Panc1 (cell line): Measurements from ENCODE around the gene GPR52.

Experiments used
- POLR2AphosphoS5 ChIP-seq: IDR thresholded peaks from 2 replicates; pipeline ENCODE4 v1.6.1; 2012; ENCODE audit warnings: mild to moderate bottlenecking, low read depth, low read length, moderate library complexity
- TCF7L2 ChIP-seq: IDR thresholded peaks from 2 replicates; pipeline ENCODE4 v1.6.1; 2011; ENCODE audit warnings: mild to moderate bottlenecking, low read depth, low read length, inconsistent platforms
- TF ChIP-seq, protein P1 (sequence below): fragments of 450-650 bp; IDR thresholded peaks from 2 replicates; pipeline ENCODE4 v1.5.1; 2017; ENCODE audit warnings: mild to moderate bottlenecking
- TF ChIP-seq, protein P2 (sequence below), 2 experiments: IDR thresholded peaks; 2 replicates each; pipeline ENCODE4 v1.6.1; 2011 to 2012; ENCODE audit warnings: low read depth in 2 of 2, control low read depth in 1 of 2, low read length in 1 of 2, mild to moderate bottlenecking in 1 of 2, moderate library complexity in 1 of 2; ENCODE audit not compliant: insufficient read depth in 1 of 2

- TF ChIP-seq, protein P1, sequence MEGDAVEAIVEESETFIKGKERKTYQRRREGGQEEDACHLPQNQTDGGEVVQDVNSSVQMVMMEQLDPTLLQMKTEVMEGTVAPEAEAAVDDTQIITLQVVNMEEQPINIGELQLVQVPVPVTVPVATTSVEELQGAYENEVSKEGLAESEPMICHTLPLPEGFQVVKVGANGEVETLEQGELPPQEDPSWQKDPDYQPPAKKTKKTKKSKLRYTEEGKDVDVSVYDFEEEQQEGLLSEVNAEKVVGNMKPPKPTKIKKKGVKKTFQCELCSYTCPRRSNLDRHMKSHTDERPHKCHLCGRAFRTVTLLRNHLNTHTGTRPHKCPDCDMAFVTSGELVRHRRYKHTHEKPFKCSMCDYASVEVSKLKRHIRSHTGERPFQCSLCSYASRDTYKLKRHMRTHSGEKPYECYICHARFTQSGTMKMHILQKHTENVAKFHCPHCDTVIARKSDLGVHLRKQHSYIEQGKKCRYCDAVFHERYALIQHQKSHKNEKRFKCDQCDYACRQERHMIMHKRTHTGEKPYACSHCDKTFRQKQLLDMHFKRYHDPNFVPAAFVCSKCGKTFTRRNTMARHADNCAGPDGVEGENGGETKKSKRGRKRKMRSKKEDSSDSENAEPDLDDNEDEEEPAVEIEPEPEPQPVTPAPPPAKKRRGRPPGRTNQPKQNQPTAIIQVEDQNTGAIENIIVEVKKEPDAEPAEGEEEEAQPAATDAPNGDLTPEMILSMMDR, result no peak
- TF ChIP-seq, protein P2, sequence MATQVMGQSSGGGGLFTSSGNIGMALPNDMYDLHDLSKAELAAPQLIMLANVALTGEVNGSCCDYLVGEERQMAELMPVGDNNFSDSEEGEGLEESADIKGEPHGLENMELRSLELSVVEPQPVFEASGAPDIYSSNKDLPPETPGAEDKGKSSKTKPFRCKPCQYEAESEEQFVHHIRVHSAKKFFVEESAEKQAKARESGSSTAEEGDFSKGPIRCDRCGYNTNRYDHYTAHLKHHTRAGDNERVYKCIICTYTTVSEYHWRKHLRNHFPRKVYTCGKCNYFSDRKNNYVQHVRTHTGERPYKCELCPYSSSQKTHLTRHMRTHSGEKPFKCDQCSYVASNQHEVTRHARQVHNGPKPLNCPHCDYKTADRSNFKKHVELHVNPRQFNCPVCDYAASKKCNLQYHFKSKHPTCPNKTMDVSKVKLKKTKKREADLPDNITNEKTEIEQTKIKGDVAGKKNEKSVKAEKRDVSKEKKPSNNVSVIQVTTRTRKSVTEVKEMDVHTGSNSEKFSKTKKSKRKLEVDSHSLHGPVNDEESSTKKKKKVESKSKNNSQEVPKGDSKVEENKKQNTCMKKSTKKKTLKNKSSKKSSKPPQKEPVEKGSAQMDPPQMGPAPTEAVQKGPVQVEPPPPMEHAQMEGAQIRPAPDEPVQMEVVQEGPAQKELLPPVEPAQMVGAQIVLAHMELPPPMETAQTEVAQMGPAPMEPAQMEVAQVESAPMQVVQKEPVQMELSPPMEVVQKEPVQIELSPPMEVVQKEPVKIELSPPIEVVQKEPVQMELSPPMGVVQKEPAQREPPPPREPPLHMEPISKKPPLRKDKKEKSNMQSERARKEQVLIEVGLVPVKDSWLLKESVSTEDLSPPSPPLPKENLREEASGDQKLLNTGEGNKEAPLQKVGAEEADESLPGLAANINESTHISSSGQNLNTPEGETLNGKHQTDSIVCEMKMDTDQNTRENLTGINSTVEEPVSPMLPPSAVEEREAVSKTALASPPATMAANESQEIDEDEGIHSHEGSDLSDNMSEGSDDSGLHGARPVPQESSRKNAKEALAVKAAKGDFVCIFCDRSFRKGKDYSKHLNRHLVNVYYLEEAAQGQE (IDR thresholded peaks at IDR 0.05; ENCODE audit: insufficient read depth in 1 of 2, low read depth in 2 of 2, low read length in 1 of 2), result no peak
- no peak for TF ChIP-seq POLR2AphosphoS5
- no peak for TF ChIP-seq TCF7L2
These were observed 49.7 kb downstream of the GPR52 start for GRCh38 chr1:174497478-174497877.
